GM10248 (cell line): ENCODE results near the gene FAF2.

Source experiments
- CTCF ChIA-PET: fragments of 300-600 bp; sonication (Branson Sonifier 250); formaldehyde crosslinking; extraction: SDS; loops from one replicate; lab custom pipeline; 2021; ENCODE audit warnings: antibody characterized with exemption; lab: Yijun Ruan, JAX
- POLR2A ChIA-PET: fragments of 350-650 bp; sonication (Branson Sonifier 250); formaldehyde crosslinking; extraction: SDS; loops from one replicate; lab custom pipeline; 2020; ENCODE audit warnings: antibody characterized with exemption; lab: Yijun Ruan, JAX
- DNase-seq: peaks from one replicate; pipeline ENCODE4 v3.0.0; 2012; ENCODE audit errors: extremely low spot score
- CTCF ChIP-seq: IDR thresholded peaks from 2 replicates; pipeline ENCODE4 v1.5.1; 2012; ENCODE audit warnings: mild to moderate bottlenecking, low read depth; ENCODE audit errors: extremely low read depth, missing control alignments, control extremely low read depth

The FAF2 gene

GRCh38 chr5:176552332-176552869 is 104.2 kb downstream of the FAF2 start:
- no peak for TF ChIP-seq CTCF
- DNase-seq, result no peak
- ChIA-PET CTCF (no interaction called here), POLR2A (no interaction called here)

- ChIA-PET CTCF (interaction anchor here (2.1 kb wide), 1 partner anchor 11 kb away, joined by 8 read pairs; no protein-coding TSS in a partner anchor), POLR2A (no interaction called here)
- no peak for TF ChIP-seq CTCF
- DNase-seq, result no peak
Measured at GRCh38 chr5:176553260-176554085, 105.3 kb downstream of the FAF2 start.

- POLR2A ChIA-PET, result no interaction called here
- CTCF ChIA-PET, result interaction anchor here (1.5 kb wide), 1 partner anchor 103 kb away, joined by 4 read pairs; no protein-coding TSS in a partner anchor
- no peak for DNase-seq
- TF ChIP-seq CTCF, result no peak
Measured at GRCh38 chr5:176557846-176558245, 109.7 kb downstream of the FAF2 start.
